Endothelial cell of umbilical vein (primary cell): Measurements from ENCODE around the gene FOCAD.

ENCODE experiments used
- EZH2 ChIP-seq: IDR thresholded peaks from 2 replicates; pipeline ENCODE4 v1.6.1; 2012; ENCODE audit warnings: borderline replicate concordance, low read depth, mild to moderate bottlenecking, moderate library complexity, low read length, inconsistent platforms; ENCODE audit not compliant: severe bottlenecking
- FOS ChIP-seq: IDR thresholded peaks from 2 replicates; pipeline ENCODE4 v1.6.1; 2011; ENCODE audit warnings: mild to moderate bottlenecking, low read length, moderate library complexity, borderline replicate concordance; ENCODE audit not compliant: insufficient read depth
- MYC ChIP-seq: IDR thresholded peaks from one replicate; pipeline ENCODE4 v1.6.1; 2011; ENCODE audit warnings: mild to moderate bottlenecking, low read depth, low read length
- POLR2A ChIP-seq: IDR thresholded peaks from 2 replicates; pipeline ENCODE4 v1.6.1; 2012; ENCODE audit warnings: low read depth, mild to moderate bottlenecking, control low read depth, low read length
- TF ChIP-seq, protein P1 (sequence below), 2 donors: IDR thresholded peaks; 1 replicate in 1 of 2; 2 replicates in 1 of 2; pipeline ENCODE4 v1.5.1; 2011; ENCODE audit warnings: low read length in 2 of 2, mild to moderate bottlenecking in 2 of 2, moderate library complexity in 2 of 2, control low read depth in 1 of 2, inconsistent platforms in 1 of 2, low read depth in 1 of 2; ENCODE audit not compliant: insufficient read depth in 1 of 2; ENCODE audit errors: extremely low read depth in 1 of 2

DNA sequence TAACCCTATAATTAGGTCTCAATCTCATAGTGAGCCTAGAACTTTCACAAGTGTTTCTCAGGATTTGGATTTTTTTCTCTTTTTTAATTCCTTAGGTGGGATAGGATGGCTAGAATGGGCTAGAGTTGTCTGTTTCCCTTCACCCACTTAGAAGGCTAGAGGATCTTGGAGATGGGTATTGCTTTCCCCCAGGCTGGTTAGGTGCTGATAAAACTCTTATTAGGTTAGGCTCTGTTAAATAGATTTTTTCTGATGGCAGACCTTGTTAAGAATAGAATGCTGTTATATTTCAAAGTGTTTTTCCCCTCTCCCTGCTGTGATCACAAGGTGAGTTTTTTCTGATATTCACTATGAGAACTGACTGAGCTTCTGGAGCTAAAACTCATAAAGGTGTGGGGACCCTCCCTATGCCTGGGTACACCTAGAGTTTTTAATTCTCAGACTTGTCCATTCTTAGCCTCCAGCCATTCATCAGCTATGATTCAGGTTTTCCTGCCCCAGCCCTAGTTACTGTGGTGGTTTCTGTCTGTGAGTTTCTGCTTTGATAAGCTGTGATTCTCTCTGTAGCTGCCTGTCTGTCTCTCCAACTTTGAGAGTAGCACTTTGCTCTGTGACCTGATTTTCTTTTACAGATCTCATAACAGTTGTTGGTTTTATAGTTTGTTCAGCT, 215.0 kb downstream of the FOCAD start:
- TF ChIP-seq POLR2A (no peak), FOS (no peak), EZH2 (no peak), MYC (no peak)
- TF ChIP-seq, protein P1, sequence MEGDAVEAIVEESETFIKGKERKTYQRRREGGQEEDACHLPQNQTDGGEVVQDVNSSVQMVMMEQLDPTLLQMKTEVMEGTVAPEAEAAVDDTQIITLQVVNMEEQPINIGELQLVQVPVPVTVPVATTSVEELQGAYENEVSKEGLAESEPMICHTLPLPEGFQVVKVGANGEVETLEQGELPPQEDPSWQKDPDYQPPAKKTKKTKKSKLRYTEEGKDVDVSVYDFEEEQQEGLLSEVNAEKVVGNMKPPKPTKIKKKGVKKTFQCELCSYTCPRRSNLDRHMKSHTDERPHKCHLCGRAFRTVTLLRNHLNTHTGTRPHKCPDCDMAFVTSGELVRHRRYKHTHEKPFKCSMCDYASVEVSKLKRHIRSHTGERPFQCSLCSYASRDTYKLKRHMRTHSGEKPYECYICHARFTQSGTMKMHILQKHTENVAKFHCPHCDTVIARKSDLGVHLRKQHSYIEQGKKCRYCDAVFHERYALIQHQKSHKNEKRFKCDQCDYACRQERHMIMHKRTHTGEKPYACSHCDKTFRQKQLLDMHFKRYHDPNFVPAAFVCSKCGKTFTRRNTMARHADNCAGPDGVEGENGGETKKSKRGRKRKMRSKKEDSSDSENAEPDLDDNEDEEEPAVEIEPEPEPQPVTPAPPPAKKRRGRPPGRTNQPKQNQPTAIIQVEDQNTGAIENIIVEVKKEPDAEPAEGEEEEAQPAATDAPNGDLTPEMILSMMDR (IDR thresholded peaks at IDR 0.05; ENCODE audit: extremely low read depth in 1 of 2, insufficient read depth in 1 of 2, low read depth in 1 of 2, low read length in 2 of 2) = no peak
